Endometrial microvascular endothelial cells (primary cell): ENCODE measurements around the gene CAMSAP1. TPM values are rescaled to one million over a fixed set of nuclear protein-coding genes. Genes with fewer than 3 reads are reported as not detected.

Experiments
- in situ Hi-C: cut with HindIII; loops from 2 replicates; pipeline ENCODE4 v1.10.0; 2017; ENCODE audit warnings: low sequenced_read_pairs, low pct_unique_long_range_greater_than_20kb; ENCODE audit errors: inconsistent ontology term
- total RNA-seq: library from RNA; depleted of rRNA; stranded (reverse); fragments of >200 nt; gene quantifications from one replicate; pipeline ENCODE4 v1.2.3, GENCODE V29; 2015; ENCODE audit errors: inconsistent ontology term

CAMSAP1 gene
- total RNA-seq, 1 donor from 2014 or later, result 19.1 TPM

DNA sequence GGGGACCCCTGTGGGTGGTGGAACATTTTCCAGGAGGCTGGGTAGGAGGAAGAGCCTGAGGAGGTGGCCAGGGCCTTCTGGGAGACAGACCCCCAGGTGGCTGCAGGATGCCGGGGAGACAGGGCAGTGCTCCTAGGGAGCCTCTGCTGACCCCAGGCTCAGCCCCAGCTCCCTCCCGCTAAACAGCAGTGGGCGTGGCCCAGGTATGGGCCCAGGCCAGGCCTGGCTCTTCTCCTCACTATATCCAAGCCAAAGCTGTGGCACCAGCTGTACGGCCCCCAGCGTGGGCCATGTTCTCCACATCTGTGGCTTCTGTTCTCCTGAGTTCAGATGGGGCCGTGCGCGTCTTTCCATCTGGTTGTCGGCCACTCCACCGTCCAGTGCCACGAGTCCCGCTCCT, 146.9 kb downstream of the CAMSAP1 start:
- in situ Hi-C loops, result no loop called here

DNA sequence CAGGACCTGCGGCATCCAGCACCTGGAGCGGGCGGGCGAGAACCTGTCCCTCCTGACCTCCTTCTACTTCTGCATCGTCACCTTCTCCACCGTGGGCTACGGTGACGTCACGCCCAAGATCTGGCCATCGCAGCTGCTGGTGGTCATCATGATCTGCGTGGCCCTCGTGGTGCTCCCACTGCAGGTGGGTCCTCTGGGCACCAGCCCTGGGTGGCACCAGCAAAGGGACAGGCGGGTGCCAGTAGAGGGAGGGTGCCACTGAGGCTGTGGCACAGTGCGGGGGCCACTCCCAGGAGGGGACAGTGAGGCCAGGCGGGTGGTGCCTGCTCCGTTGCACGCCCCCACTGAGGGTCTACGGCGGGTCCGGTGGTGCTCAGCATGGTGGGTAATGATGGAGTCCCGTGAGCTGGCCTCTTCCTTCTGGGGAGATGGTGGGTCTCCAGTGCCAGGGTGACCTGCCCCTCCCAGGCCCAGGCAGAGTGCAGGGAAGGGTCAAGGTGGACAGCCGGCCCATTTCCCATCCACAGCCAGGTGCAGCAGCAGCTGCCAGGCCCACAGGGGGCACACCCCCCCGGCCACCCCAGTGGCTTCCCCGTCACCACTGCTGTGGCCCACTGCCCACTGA, 147.6 kb downstream of the CAMSAP1 start:
- in situ Hi-C loops, result no loop called here

GRCh38 chr9:135758870-135759269, 148.5 kb downstream of the CAMSAP1 start:
- in situ Hi-C loops, result no loop called here

Other genes with a start within 250 kb of the CAMSAP1 start
- not detected for gene LCN9, start 244.2 kb downstream of the CAMSAP1 start, total RNA-seq
- gene SOHLH1, start 208.1 kb downstream of the CAMSAP1 start, total RNA-seq, result not detected
- gene KCNT1, start 205.4 kb downstream of the CAMSAP1 start, total RNA-seq, result not detected
- gene UBAC1, start 53.8 kb upstream of the CAMSAP1 start, total RNA-seq, result 46.9 TPM
- gene NACC2, start 187.7 kb upstream of the CAMSAP1 start, total RNA-seq, result 21.9 TPM
- gene TMEM250, start 211.3 kb upstream of the CAMSAP1 start, total RNA-seq, result 49.3 TPM